SK-N-SH treated with all-trans-retinoic acid at 6 μM for 48 hours (cell line): ENCODE data around the gene AACS.

Experiments used
- ATAC-seq: fragments of 200-7000 bp; cut with Tn5 transposase; 3 replicates; pipeline ENCODE4 v1.9.1; 2020; ENCODE audit warnings: mild to moderate bottlenecking, moderate library complexity
- ARNTL ChIP-seq: fragments of 450-650 bp; formaldehyde crosslinking; IDR thresholded peaks from 2 replicates; pipeline ENCODE4 v1.5.0; 2020; ENCODE audit warnings: low read depth, mild to moderate bottlenecking, moderate library complexity, borderline replicate concordance
- BACH2 ChIP-seq: fragments of 250-450 bp; sonication (Bioruptor Pico); IDR thresholded peaks from 2 replicates; pipeline ENCODE4 v1.9.0; 2021; ENCODE audit warnings: mild to moderate bottlenecking, borderline replicate concordance
- CREB5 ChIP-seq: fragments of 250-450 bp; sonication (Bioruptor Pico); IDR thresholded peaks from 2 replicates; pipeline ENCODE4 v1.5.1; 2020; ENCODE audit warnings: low read depth, mild to moderate bottlenecking, moderate library complexity
- ESRRG ChIP-seq: fragments of 250-450 bp; sonication (Bioruptor Pico); IDR thresholded peaks from 2 replicates; pipeline ENCODE4 v1.6.1; 2021; ENCODE audit warnings: mild to moderate bottlenecking
- GLIS3 ChIP-seq: fragments of 250-450 bp; sonication (Bioruptor Pico); IDR thresholded peaks from 2 replicates; pipeline ENCODE4 v1.5.0; 2020; ENCODE audit warnings: mild to moderate bottlenecking, moderate library complexity
- OSR1 ChIP-seq: fragments of 250-450 bp; sonication (Bioruptor Pico); IDR thresholded peaks from 2 replicates; pipeline ENCODE4 v1.8.0; 2022; ENCODE audit warnings: moderate library complexity, mild to moderate bottlenecking, inconsistent platforms
- POU6F1 ChIP-seq: fragments of 250-450 bp; sonication (Bioruptor Pico); IDR thresholded peaks from 2 replicates; pipeline ENCODE4 v1.8.0; 2021; ENCODE audit warnings: low read depth, mild to moderate bottlenecking, moderate library complexity, borderline replicate concordance
- PPARA ChIP-seq: fragments of 250-450 bp; sonication (Bioruptor Pico); IDR thresholded peaks from 2 replicates; pipeline ENCODE4 v1.5.0; 2020; ENCODE audit warnings: mild to moderate bottlenecking, borderline replicate concordance
- RARB ChIP-seq: fragments of 250-450 bp; sonication (Bioruptor Pico); IDR thresholded peaks from 2 replicates; pipeline ENCODE4 v1.8.0; 2021; ENCODE audit warnings: mild to moderate bottlenecking, moderate library complexity
- SNAI2 ChIP-seq: fragments of 250-450 bp; sonication (Bioruptor Pico); IDR thresholded peaks from 2 replicates; pipeline ENCODE4 v1.5.0; 2020; ENCODE audit warnings: mild to moderate bottlenecking, moderate library complexity
- TCF4 ChIP-seq: fragments of 250-450 bp; sonication (Bioruptor Pico); IDR thresholded peaks from 2 replicates; pipeline ENCODE4 v1.8.0; 2021; ENCODE audit warnings: mild to moderate bottlenecking, moderate library complexity, borderline replicate concordance
- TOX ChIP-seq: fragments of 250-450 bp; sonication (Bioruptor Pico); IDR thresholded peaks from 2 replicates; pipeline ENCODE4 v1.8.0; 2021; ENCODE audit warnings: mild to moderate bottlenecking, moderate library complexity, borderline replicate concordance
- ZFP3 ChIP-seq: fragments of 250-450 bp; sonication (Bioruptor Pico); IDR thresholded peaks from 2 replicates; pipeline ENCODE4 v1.5.0; 2020; ENCODE audit warnings: mild to moderate bottlenecking, moderate library complexity
- ZFP30 ChIP-seq: fragments of 450-650 bp; formaldehyde crosslinking; IDR thresholded peaks from 2 replicates; pipeline ENCODE4 v1.5.0; 2022; ENCODE audit warnings: mild to moderate bottlenecking, moderate library complexity
- ZNF565 ChIP-seq: fragments of 450-650 bp; formaldehyde crosslinking; conservative IDR thresholded peaks from 2 replicates; pipeline ENCODE4 v1.5.0; 2020; ENCODE audit warnings: low read depth, mild to moderate bottlenecking, moderate library complexity
- ZNF8 ChIP-seq: fragments of 450-650 bp; formaldehyde crosslinking; IDR thresholded peaks from 2 replicates; pipeline ENCODE4 v1.5.0; 2020; ENCODE audit warnings: mild to moderate bottlenecking, moderate library complexity
- TF ChIP-seq, protein P1 (sequence below): fragments of 250-450 bp; sonication (Bioruptor Pico); IDR thresholded peaks from 2 replicates; pipeline ENCODE4 v1.8.0; 2020; ENCODE audit warnings: mild to moderate bottlenecking, moderate library complexity, borderline replicate concordance
- TF ChIP-seq, protein P2 (sequence below): fragments of 250-450 bp; sonication (Bioruptor Pico); IDR thresholded peaks from 2 replicates; pipeline ENCODE4 v1.5.0; 2020; ENCODE audit warnings: mild to moderate bottlenecking, moderate library complexity

The AACS gene

DNA sequence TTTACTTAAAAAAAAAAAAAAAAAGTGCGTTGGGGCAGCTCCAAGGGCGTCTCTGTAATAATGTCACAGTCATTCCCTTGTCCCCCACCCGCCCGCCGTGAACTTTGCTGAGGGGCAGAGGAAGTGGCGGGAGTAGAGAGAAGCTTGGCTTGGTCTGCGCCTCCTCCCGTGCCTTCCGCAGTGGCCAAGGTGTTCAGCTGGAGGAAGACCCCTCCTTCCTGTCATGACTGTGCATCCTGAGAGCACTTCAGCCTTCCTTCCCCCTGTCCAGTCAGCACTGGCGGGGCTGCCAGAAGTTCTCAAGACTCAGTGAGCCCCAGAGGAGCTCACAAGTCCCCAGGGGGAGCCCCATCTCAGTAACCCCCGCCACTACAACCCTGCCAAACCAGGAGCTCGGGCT lies 32.2 kb downstream of the AACS start:
- TF ChIP-seq BACH2 (CRISPR knock-in tag) (no peak), TCF4 (CRISPR knock-in tag) (no peak), SNAI2 (CRISPR knock-in tag) (no peak), GLIS3 (no peak), TOX (CRISPR knock-in tag) (no peak), CREB5 (CRISPR knock-in tag) (no peak), PPARA (CRISPR knock-in tag) (no peak), OSR1 (CRISPR knock-in tag) (no peak), ZFP30 (CRISPR knock-in tag) (no peak), POU6F1 (CRISPR knock-in tag) (no peak), RARB (CRISPR knock-in tag) (no peak)
- TF ChIP-seq, protein P1, sequence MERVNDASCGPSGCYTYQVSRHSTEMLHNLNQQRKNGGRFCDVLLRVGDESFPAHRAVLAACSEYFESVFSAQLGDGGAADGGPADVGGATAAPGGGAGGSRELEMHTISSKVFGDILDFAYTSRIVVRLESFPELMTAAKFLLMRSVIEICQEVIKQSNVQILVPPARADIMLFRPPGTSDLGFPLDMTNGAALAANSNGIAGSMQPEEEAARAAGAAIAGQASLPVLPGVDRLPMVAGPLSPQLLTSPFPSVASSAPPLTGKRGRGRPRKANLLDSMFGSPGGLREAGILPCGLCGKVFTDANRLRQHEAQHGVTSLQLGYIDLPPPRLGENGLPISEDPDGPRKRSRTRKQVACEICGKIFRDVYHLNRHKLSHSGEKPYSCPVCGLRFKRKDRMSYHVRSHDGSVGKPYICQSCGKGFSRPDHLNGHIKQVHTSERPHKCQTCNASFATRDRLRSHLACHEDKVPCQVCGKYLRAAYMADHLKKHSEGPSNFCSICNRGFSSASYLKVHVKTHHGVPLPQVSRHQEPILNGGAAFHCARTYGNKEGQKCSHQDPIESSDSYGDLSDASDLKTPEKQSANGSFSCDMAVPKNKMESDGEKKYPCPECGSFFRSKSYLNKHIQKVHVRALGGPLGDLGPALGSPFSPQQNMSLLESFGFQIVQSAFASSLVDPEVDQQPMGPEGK (CRISPR knock-in tag) = no peak
- TF ChIP-seq, protein P2, sequence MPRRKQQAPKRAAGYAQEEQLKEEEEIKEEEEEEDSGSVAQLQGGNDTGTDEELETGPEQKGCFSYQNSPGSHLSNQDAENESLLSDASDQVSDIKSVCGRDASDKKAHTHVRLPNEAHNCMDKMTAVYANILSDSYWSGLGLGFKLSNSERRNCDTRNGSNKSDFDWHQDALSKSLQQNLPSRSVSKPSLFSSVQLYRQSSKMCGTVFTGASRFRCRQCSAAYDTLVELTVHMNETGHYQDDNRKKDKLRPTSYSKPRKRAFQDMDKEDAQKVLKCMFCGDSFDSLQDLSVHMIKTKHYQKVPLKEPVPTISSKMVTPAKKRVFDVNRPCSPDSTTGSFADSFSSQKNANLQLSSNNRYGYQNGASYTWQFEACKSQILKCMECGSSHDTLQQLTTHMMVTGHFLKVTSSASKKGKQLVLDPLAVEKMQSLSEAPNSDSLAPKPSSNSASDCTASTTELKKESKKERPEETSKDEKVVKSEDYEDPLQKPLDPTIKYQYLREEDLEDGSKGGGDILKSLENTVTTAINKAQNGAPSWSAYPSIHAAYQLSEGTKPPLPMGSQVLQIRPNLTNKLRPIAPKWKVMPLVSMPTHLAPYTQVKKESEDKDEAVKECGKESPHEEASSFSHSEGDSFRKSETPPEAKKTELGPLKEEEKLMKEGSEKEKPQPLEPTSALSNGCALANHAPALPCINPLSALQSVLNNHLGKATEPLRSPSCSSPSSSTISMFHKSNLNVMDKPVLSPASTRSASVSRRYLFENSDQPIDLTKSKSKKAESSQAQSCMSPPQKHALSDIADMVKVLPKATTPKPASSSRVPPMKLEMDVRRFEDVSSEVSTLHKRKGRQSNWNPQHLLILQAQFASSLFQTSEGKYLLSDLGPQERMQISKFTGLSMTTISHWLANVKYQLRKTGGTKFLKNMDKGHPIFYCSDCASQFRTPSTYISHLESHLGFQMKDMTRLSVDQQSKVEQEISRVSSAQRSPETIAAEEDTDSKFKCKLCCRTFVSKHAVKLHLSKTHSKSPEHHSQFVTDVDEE (CRISPR knock-in tag) = no peak
- no peak for ATAC-seq

GRCh38 chr12:125098676-125099408 lies 33.6 kb downstream of the AACS start:
- TF ChIP-seq ARNTL (CRISPR knock-in tag) (no peak), TCF4 (CRISPR knock-in tag) (no peak), ESRRG (no peak), OSR1 (CRISPR knock-in tag) (no peak), SNAI2 (CRISPR knock-in tag) (no peak), BACH2 (CRISPR knock-in tag) (no peak), ZNF8 (CRISPR knock-in tag) (no peak), RARB (CRISPR knock-in tag) (no peak), GLIS3 (no peak), ZFP3 (CRISPR knock-in tag) (no peak), ZFP30 (CRISPR knock-in tag) (no peak), CREB5 (CRISPR knock-in tag) (no peak), ZNF565 (CRISPR knock-in tag) (no peak), TOX (CRISPR knock-in tag) (no peak)
- TF ChIP-seq, protein P2 (CRISPR knock-in tag) = no peak
- TF ChIP-seq, all 23 proteins: peak for 0
- no peak for ATAC-seq
